ENCODE data around the gene DCUN1D1. TPM values are rescaled to one million over a fixed set of nuclear protein-coding genes. Genes with fewer than 3 reads are reported as not detected.

The DCUN1D1 gene
- total and polyA plus RNA-seq, 4 donors, result 29.1 to 78.8 (median 44.2) TPM

GRCh38 chr3:182978387-182978786 lies 2.0 kb downstream of the DCUN1D1 start:
- no peaks in the 10 kb centered on the region for H3K9me3 ChIP-seq (ENCODE audit: control insufficient read depth, insufficient read depth, low read length)
- no peak overlapping the region for H3K27ac ChIP-seq (ENCODE audit: low read depth, low read length)
- no peak overlapping the region for H3K4me3 ChIP-seq (ENCODE audit: low read depth, low read length)
- H3K36me3 ChIP-seq (ENCODE audit: control insufficient read depth, insufficient read depth, low read length), result peaks cover 2% of the 10 kb centered on the region
- 100% methylated on average over 1 of the region's 5 CpGs for WGBS (ENCODE audit: insufficient coverage)
- H3K27me3 ChIP-seq (ENCODE audit: control insufficient read depth, insufficient read depth, low read length), result no peaks in the 10 kb centered on the region
- no peak for DNase-seq (ENCODE audit: low read depth in 4 of 6, low spot score in 6 of 6)
- peaks cover 12% of the 10 kb centered on the region for H3K4me1 ChIP-seq (ENCODE audit: control insufficient read depth, insufficient read depth, low read length)

GRCh38 chr3:182973047-182973446 lies 7.3 kb downstream of the DCUN1D1 start:
- peaks cover 2% of the 10 kb centered on the region for H3K36me3 ChIP-seq (ENCODE audit: control insufficient read depth, insufficient read depth, low read length)
- no peak overlapping the region for H3K27ac ChIP-seq (ENCODE audit: low read depth, low read length)
- H3K27me3 ChIP-seq (ENCODE audit: control insufficient read depth, insufficient read depth, low read length), result no peaks in the 10 kb centered on the region
- H3K9me3 ChIP-seq (ENCODE audit: control insufficient read depth, insufficient read depth, low read length), result no peaks in the 10 kb centered on the region
- DNase-seq (ENCODE audit: low read depth in 4 of 6, low spot score in 6 of 6), result no peak
- no peak overlapping the region for H3K4me3 ChIP-seq (ENCODE audit: low read depth, low read length)
- no peaks in the 10 kb centered on the region for H3K4me1 ChIP-seq (ENCODE audit: control insufficient read depth, insufficient read depth, low read length)
- no CpG with 5 or more reads among the region's 5 CpGs for WGBS (ENCODE audit: insufficient coverage)

- 92% methylated on average over 4 of the region's 6 CpGs for WGBS (ENCODE audit: insufficient coverage)
- peaks cover 2% of the 10 kb centered on the region for H3K36me3 ChIP-seq (ENCODE audit: control insufficient read depth, insufficient read depth, low read length)
- H3K4me3 ChIP-seq (ENCODE audit: low read depth, low read length), result no peak overlapping the region
- H3K4me1 ChIP-seq (ENCODE audit: control insufficient read depth, insufficient read depth, low read length), result no peaks in the 10 kb centered on the region
- DNase-seq (ENCODE audit: low read depth in 4 of 6, low spot score in 6 of 6), result no peak
- no peaks in the 10 kb centered on the region for H3K27me3 ChIP-seq (ENCODE audit: control insufficient read depth, insufficient read depth, low read length)
- H3K27ac ChIP-seq (ENCODE audit: low read depth, low read length), result no peak overlapping the region
- H3K9me3 ChIP-seq (ENCODE audit: control insufficient read depth, insufficient read depth, low read length), result no peaks in the 10 kb centered on the region
These were observed 8.0 kb downstream of the DCUN1D1 start for GRCh38 chr3:182972387-182972786.

- no peaks in the 10 kb centered on the region for H3K9me3 ChIP-seq (ENCODE audit: control insufficient read depth, insufficient read depth, low read length)
- WGBS (ENCODE audit: insufficient coverage), result no CpG with 5 or more reads among the region's 2 CpGs
- H3K4me1 ChIP-seq (ENCODE audit: control insufficient read depth, insufficient read depth, low read length), result no peaks in the 10 kb centered on the region
- H3K36me3 ChIP-seq (ENCODE audit: control insufficient read depth, insufficient read depth, low read length), result peaks cover 2% of the 10 kb centered on the region
- no peak overlapping the region for H3K4me3 ChIP-seq (ENCODE audit: low read depth, low read length)
- H3K27me3 ChIP-seq (ENCODE audit: control insufficient read depth, insufficient read depth, low read length), result no peaks in the 10 kb centered on the region
- H3K27ac ChIP-seq (ENCODE audit: low read depth, low read length), result no peak overlapping the region
- DNase-seq (ENCODE audit: low read depth in 4 of 6, low spot score in 6 of 6), result no peak
These were observed 8.7 kb downstream of the DCUN1D1 start for GRCh38 chr3:182971637-182972036.

- peaks cover 2% of the 10 kb centered on the region for H3K36me3 ChIP-seq (ENCODE audit: control insufficient read depth, insufficient read depth, low read length)
- H3K27ac ChIP-seq (ENCODE audit: low read depth, low read length), result no peak overlapping the region
- WGBS (ENCODE audit: insufficient coverage), result no CpG with 5 or more reads among the region's 3 CpGs
- no peaks in the 10 kb centered on the region for H3K4me1 ChIP-seq (ENCODE audit: control insufficient read depth, insufficient read depth, low read length)
- DNase-seq (ENCODE audit: low read depth in 4 of 6, low spot score in 6 of 6), result no peak
- H3K9me3 ChIP-seq (ENCODE audit: control insufficient read depth, insufficient read depth, low read length), result no peaks in the 10 kb centered on the region
- H3K27me3 ChIP-seq (ENCODE audit: control insufficient read depth, insufficient read depth, low read length), result no peaks in the 10 kb centered on the region
- no peak overlapping the region for H3K4me3 ChIP-seq (ENCODE audit: low read depth, low read length)
These were observed 9.4 kb downstream of the DCUN1D1 start for GRCh38 chr3:182970811-182971418.

- WGBS (ENCODE audit: insufficient coverage), result 94% methylated on average over 2 of the region's 7 CpGs
- Histone ChIP-seq H3K27me3 (ENCODE audit: control insufficient read depth, insufficient read depth, low read length) (no peaks in the 10 kb centered on the region), H3K27ac (ENCODE audit: low read depth, low read length) (no peak overlapping the region), H3K4me3 (ENCODE audit: low read depth, low read length) (no peak overlapping the region), H3K4me1 (ENCODE audit: control insufficient read depth, insufficient read depth, low read length) (no peaks in the 10 kb centered on the region), H3K36me3 (ENCODE audit: control insufficient read depth, insufficient read depth, low read length) (peaks cover 2% of the 10 kb centered on the region), H3K9me3 (ENCODE audit: control insufficient read depth, insufficient read depth, low read length) (no peaks in the 10 kb centered on the region)
- no peak for DNase-seq (ENCODE audit: low read depth in 4 of 6, low spot score in 6 of 6)
These were observed 10.5 kb downstream of the DCUN1D1 start for GRCh38 chr3:182969853-182970252.

- Histone ChIP-seq H3K27me3 (ENCODE audit: control insufficient read depth, insufficient read depth, low read length) (no peaks in the 10 kb centered on the region), H3K4me1 (ENCODE audit: control insufficient read depth, insufficient read depth, low read length) (no peaks in the 10 kb centered on the region), H3K9me3 (ENCODE audit: control insufficient read depth, insufficient read depth, low read length) (no peaks in the 10 kb centered on the region), H3K36me3 (ENCODE audit: control insufficient read depth, insufficient read depth, low read length) (peaks cover 2% of the 10 kb centered on the region), H3K4me3 (ENCODE audit: low read depth, low read length) (no peak overlapping the region), H3K27ac (ENCODE audit: low read depth, low read length) (no peak overlapping the region)
- DNase-seq (ENCODE audit: low read depth in 4 of 6, low spot score in 6 of 6), result no peak
These were observed 11.1 kb downstream of the DCUN1D1 start for GRCh38 chr3:182969277-182969676.

- H3K9me3 ChIP-seq (ENCODE audit: control insufficient read depth, insufficient read depth, low read length), result no peaks in the 10 kb centered on the region
- no peak for DNase-seq (ENCODE audit: low read depth in 4 of 6, low spot score in 6 of 6)
- 96% methylated on average over 3 of the region's 6 CpGs for WGBS (ENCODE audit: insufficient coverage)
- no peak overlapping the region for H3K27ac ChIP-seq (ENCODE audit: low read depth, low read length)
- H3K4me1 ChIP-seq (ENCODE audit: control insufficient read depth, insufficient read depth, low read length), result peaks cover 4% of the 10 kb centered on the region
- peaks cover 3% of the 10 kb centered on the region for H3K36me3 ChIP-seq (ENCODE audit: control insufficient read depth, insufficient read depth, low read length)
- no peak overlapping the region for H3K4me3 ChIP-seq (ENCODE audit: low read depth, low read length)
- H3K27me3 ChIP-seq (ENCODE audit: control insufficient read depth, insufficient read depth, low read length), result no peaks in the 10 kb centered on the region
These were observed 12.8 kb downstream of the DCUN1D1 start for GRCh38 chr3:182967218-182968204.

- no peak overlapping the region for H3K27ac ChIP-seq (ENCODE audit: low read depth, low read length)
These were observed 14.4 kb downstream of the DCUN1D1 start for GRCh38 chr3:182965861-182966366.

More at GRCh38 chr3:182965861-182966366, 14.4 kb downstream of the DCUN1D1 start:
- DNase-seq (ENCODE audit: low read depth in 4 of 6, low spot score in 6 of 6), result no peak
- peaks cover 7% of the 10 kb centered on the region for H3K4me1 ChIP-seq (ENCODE audit: control insufficient read depth, insufficient read depth, low read length)
- WGBS (ENCODE audit: insufficient coverage), result 85% methylated on average over 6 of the region's 9 CpGs
- no peaks in the 10 kb centered on the region for H3K27me3 ChIP-seq (ENCODE audit: control insufficient read depth, insufficient read depth, low read length)
- H3K36me3 ChIP-seq (ENCODE audit: control insufficient read depth, insufficient read depth, low read length), result peaks cover 3% of the 10 kb centered on the region
- H3K9me3 ChIP-seq (ENCODE audit: control insufficient read depth, insufficient read depth, low read length), result no peaks in the 10 kb centered on the region
- H3K4me3 ChIP-seq (ENCODE audit: low read depth, low read length), result no peak overlapping the region

Measured in spinal cord (tissue), 10 donors.